Suprapubic skin (tissue), 4 donors: ENCODE data around the gene IL2RA.

Experiments
- EP300 ChIP-seq: sonication (generic); formaldehyde crosslinking; IDR thresholded peaks from one replicate; pipeline ENCODE4 v1.6.1; 2017; ENCODE audit warnings: antibody characterized with exemption
- POLR2A ChIP-seq, 2 donors: fragments of 450-650 bp; IDR thresholded peaks; one replicate each; pipeline ENCODE4 v1.6.1; 2017; ENCODE audit warnings: antibody characterized with exemption in 2 of 2, mild to moderate bottlenecking in 2 of 2, moderate library complexity in 2 of 2
- POLR2AphosphoS5 ChIP-seq, 3 donors: sonication (generic); formaldehyde crosslinking; IDR thresholded peaks; one replicate each; pipeline ENCODE4 v1.6.1; 2017; ENCODE audit warnings: antibody characterized with exemption in 3 of 3
- TF ChIP-seq, protein P1 (sequence below), 2 donors: fragments of 200-600 bp in 1 of 2; fragments of 450-650 bp in 1 of 2; sonication (generic) in 1 of 2; IDR thresholded peaks; one replicate each; pipeline ENCODE4 v1.5.1; 2016 to 2019; ENCODE audit warnings: antibody characterized with exemption in 2 of 2, mild to moderate bottlenecking in 1 of 2, moderate library complexity in 1 of 2

DNA sequence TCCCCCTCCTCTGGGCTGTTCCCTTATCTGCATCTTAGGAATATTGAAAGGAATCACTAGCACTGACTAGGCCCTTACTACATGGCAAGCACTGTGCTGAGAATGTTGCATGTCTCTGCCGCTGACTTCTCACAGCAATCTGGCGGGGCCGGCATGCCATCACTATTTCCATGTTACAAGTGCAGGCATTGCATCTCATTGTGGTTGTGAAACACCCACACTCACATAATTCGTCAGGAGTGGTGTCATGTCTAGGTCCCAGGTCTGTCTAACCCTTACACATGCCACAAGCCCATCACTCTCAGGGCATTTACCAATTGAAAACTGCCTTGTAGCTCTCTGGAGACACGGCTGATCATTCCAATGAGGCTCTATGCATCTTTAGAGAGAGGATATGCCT is 8.5 kb upstream of the IL2RA start:
- TF ChIP-seq, protein P1, sequence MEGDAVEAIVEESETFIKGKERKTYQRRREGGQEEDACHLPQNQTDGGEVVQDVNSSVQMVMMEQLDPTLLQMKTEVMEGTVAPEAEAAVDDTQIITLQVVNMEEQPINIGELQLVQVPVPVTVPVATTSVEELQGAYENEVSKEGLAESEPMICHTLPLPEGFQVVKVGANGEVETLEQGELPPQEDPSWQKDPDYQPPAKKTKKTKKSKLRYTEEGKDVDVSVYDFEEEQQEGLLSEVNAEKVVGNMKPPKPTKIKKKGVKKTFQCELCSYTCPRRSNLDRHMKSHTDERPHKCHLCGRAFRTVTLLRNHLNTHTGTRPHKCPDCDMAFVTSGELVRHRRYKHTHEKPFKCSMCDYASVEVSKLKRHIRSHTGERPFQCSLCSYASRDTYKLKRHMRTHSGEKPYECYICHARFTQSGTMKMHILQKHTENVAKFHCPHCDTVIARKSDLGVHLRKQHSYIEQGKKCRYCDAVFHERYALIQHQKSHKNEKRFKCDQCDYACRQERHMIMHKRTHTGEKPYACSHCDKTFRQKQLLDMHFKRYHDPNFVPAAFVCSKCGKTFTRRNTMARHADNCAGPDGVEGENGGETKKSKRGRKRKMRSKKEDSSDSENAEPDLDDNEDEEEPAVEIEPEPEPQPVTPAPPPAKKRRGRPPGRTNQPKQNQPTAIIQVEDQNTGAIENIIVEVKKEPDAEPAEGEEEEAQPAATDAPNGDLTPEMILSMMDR (IDR thresholded peaks at IDR 0.05) = no peak
- TF ChIP-seq EP300 = no peak
- TF ChIP-seq POLR2AphosphoS5 (IDR thresholded peaks at IDR 0.05) = no peak
- no peak for TF ChIP-seq POLR2A (IDR thresholded peaks at IDR 0.05)
